ENCODE results near the gene GPC6. TPM values are rescaled to one million over a fixed set of nuclear protein-coding genes. Genes with fewer than 3 reads are reported as not detected.

The GPC6 gene
- total and polyA plus RNA-seq, 9 of the 15 experiments (the other 6 are each of a cell fraction or from before 2014, with no cell fraction given) = under 0.01 to 0.20 (median 0.01) TPM; not detected in 4

- ATAC-seq (no peak), FAIRE-seq (no peak), DNase-seq (ENCODE audit: extremely low read depth in 1 of 4, low spot score in 3 of 4) (no peak)
- Histone ChIP-seq H3K4me3 (no peak overlapping the region), H2AFZ (ENCODE audit: low read depth, low read length) (no peak overlapping the region), H3K9me3 (replicated peaks; ENCODE audit: control insufficient read depth, insufficient read depth, low read depth, low read length) (no peaks in the 10 kb centered on the region), H4K20me1 (replicated peaks; ENCODE audit: control insufficient read depth, insufficient read depth, low read length) (no peaks in the 10 kb centered on the region), H3K36me3 (ENCODE audit: control insufficient read depth, insufficient read depth, low read length) (no peaks in the 10 kb centered on the region), H3K9me1 (ENCODE audit: control insufficient read depth, insufficient read depth, low read length) (no peaks in the 10 kb centered on the region), H3K4me2 (ENCODE audit: insufficient read depth, low read length) (no peak overlapping the region), H3K27ac (ENCODE audit: extremely low read depth, low read depth, low read length) (no peak overlapping the region), H3K9ac (ENCODE audit: insufficient read depth in 1 of 2, low read depth in 2 of 2, low read length in 2 of 2) (no peak overlapping the region), H3K4me1 (replicated peaks in 1 of 2; ENCODE audit: control insufficient read depth in 2 of 2, insufficient read depth in 2 of 2, low read length in 2 of 2) (no peaks in the 10 kb centered on the region), H3K79me2 (ENCODE audit: control insufficient read depth, insufficient read depth, low read length) (no peaks in the 10 kb centered on the region), H3K27me3 (ENCODE audit: control insufficient read depth in 2 of 2, insufficient read depth in 2 of 2, low read length in 2 of 2) (no peaks in the 10 kb centered on the region)
- intact Hi-C loops (cut with micrococcal nuclease) = no loop called here
- 0% methylated on average over 2 of the region's 2 CpGs for WGBS (ENCODE audit: insufficient coverage, low coverage, missing lambda C conversion rate)
- in situ Hi-C loops (cut with MboI) = no loop called here
- ChIA-PET CTCF (ENCODE audit: low intra/inter-chr PET ratio) (no interaction called here), POLR2A (interaction anchor here (0.6 kb wide), 1 partner anchor 36 kb away, joined by 5 read pairs; no protein-coding TSS in a partner anchor)
- no TSS peak for BruUV-seq (replicated peaks)
- TF ChIP-seq PPARD (CRISPR knock-in tag; IDR thresholded peaks at IDR 0.05) (no peak), SRSF9 (IDR thresholded peaks at IDR 0.05; ENCODE audit: borderline replicate concordance, low read depth, low read length) (no peak), ZNF277 (CRISPR knock-in tag; IDR thresholded peaks at IDR 0.05; ENCODE audit: borderline replicate concordance) (no peak), ZNF253 (CRISPR knock-in tag; conservative IDR thresholded peaks at IDR 0.05) (no peak), SIN3B (IDR thresholded peaks at IDR 0.05; ENCODE audit: low read depth) (no peak), RB1 (IDR thresholded peaks at IDR 0.05; ENCODE audit: low read depth) (no peak), MTF1 (CRISPR knock-in tag; IDR thresholded peaks at IDR 0.05; ENCODE audit: borderline replicate concordance) (no peak), RFX1 (IDR thresholded peaks at IDR 0.05) (no peak), ZNF561 (CRISPR knock-in tag; conservative IDR thresholded peaks at IDR 0.05) (no peak), SP2 (IDR thresholded peaks at IDR 0.05; ENCODE audit: extremely low read depth, low read depth, low read length, poor library complexity, severe bottlenecking) (no peak), TEAD2 (tag; IDR thresholded peaks at IDR 0.05) (no peak)
Observed at GRCh38 chr13:94236132-94236531, 1009.5 kb downstream of the GPC6 start.
